Testis (tissue), 3 donors: Measurements from ENCODE around the gene SEMA6A. TPM values are rescaled to one million over a fixed set of nuclear protein-coding genes. Genes with fewer than 3 reads are reported as not detected.

Source experiments
- DNase-seq: peaks from one replicate; pipeline ENCODE4 v3.0.0-alpha.2; 2019
- H3K27ac ChIP-seq, 2 donors: fragments of 200-600 bp; sonication (generic); one replicate each; pipeline ENCODE4 v1.5.1; 2019
- H3K27me3 ChIP-seq: fragments of 200-600 bp; sonication (generic); one replicate; pipeline ENCODE4 v1.5.1; 2019
- H3K36me3 ChIP-seq: fragments of 200-600 bp; sonication (generic); one replicate; pipeline ENCODE4 v1.5.1; 2017; ENCODE audit warnings: low read depth; ENCODE audit errors: missing control alignments
- H3K4me1 ChIP-seq: fragments of 200-600 bp; sonication (generic); one replicate; pipeline ENCODE4 v1.5.1; 2019
- H3K4me3 ChIP-seq, 2 donors: fragments of 200-600 bp; sonication (generic); one replicate each; pipeline ENCODE4 v1.5.1; 2017 to 2019
- H3K9me3 ChIP-seq: fragments of 200-600 bp; sonication (generic); one replicate; pipeline ENCODE4 v1.5.1; 2017
- POLR2A ChIP-seq: fragments of 450-650 bp; IDR thresholded peaks from one replicate; pipeline ENCODE4 v1.6.1; 2017; ENCODE audit warnings: antibody characterized with exemption, mild to moderate bottlenecking, moderate library complexity
- WGBS, 2 donors: methylation state at CpG; one replicate each; pipeline ENCODE4 v1.1.5; 2018; 5-methylcytosine and 5-hydroxymethylcytosine counted together
- intact Hi-C: fragments of 100-400 bp; cut with DNase I; formaldehyde crosslinking; loops from one replicate; pipeline ENCODE4 v1.15.1; 2023; ENCODE audit warnings: low total_unique reads
- polyA plus RNA-seq: library from polyadenylated mRNA; stranded (reverse); fragments of 350-450 nt; fragmentation: Illumina TruSeq; extraction: RNeasy Lipid Tissue Mini Kit (QIAGEN cat#74804); gene quantifications from one replicate; pipeline ENCODE4 v1.2.3, GENCODE V29; 2014; ENCODE audit warnings: low read depth, low replicate concordance; ENCODE audit not compliant: insufficient read depth
- total RNA-seq, 2 donors: library from RNA; depleted of rRNA; stranded (reverse); fragments of >200 nt; gene quantifications; one replicate each; pipeline ENCODE4 v1.2.3, GENCODE V29; 2016
- TF ChIP-seq, protein P1 (sequence below), 3 experiments: fragments of 450-650 bp in 2 of 3; fragments of 200-600 bp in 1 of 3; sonication (generic) in 1 of 3; IDR thresholded peaks; one replicate each; pipeline ENCODE4 v1.5.1; 2016 to 2019; ENCODE audit warnings: antibody characterized with exemption in 3 of 3, mild to moderate bottlenecking in 2 of 3, moderate library complexity in 1 of 3

Gene SEMA6A
- total and polyA plus RNA-seq, 3 donors from 2014 or later, result 17.4 to 67.6 (median 52.0) TPM

DNA sequence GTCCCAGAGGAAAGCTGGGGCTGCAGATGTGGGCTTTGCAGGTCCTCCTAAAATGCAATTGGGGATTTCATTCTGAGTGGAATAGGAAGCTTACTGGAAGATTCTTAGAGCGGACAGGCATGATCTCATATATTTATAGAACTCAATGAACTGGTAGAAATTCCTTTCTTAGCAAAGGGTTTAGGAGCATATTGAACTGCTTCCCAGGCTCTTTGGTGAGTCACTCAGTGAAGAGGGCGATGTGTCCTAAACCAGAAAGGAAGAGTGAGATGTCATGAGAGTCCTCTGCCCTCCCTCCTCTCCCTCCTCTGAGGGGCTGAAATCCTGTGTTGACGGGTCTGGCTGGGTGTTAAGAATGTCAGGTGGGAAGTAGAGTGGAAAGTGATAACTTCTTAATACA lies 26.3 kb upstream of the SEMA6A start:
- Histone ChIP-seq H3K27me3 (no peaks in the 10 kb centered on the region), H3K4me3 (no peak overlapping the region), H3K36me3 (no peaks in the 10 kb centered on the region), H3K27ac (no peak overlapping the region), H3K4me1 (no peaks in the 10 kb centered on the region), H3K9me3 (no peaks in the 10 kb centered on the region)
- TF ChIP-seq, protein P1, sequence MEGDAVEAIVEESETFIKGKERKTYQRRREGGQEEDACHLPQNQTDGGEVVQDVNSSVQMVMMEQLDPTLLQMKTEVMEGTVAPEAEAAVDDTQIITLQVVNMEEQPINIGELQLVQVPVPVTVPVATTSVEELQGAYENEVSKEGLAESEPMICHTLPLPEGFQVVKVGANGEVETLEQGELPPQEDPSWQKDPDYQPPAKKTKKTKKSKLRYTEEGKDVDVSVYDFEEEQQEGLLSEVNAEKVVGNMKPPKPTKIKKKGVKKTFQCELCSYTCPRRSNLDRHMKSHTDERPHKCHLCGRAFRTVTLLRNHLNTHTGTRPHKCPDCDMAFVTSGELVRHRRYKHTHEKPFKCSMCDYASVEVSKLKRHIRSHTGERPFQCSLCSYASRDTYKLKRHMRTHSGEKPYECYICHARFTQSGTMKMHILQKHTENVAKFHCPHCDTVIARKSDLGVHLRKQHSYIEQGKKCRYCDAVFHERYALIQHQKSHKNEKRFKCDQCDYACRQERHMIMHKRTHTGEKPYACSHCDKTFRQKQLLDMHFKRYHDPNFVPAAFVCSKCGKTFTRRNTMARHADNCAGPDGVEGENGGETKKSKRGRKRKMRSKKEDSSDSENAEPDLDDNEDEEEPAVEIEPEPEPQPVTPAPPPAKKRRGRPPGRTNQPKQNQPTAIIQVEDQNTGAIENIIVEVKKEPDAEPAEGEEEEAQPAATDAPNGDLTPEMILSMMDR (IDR thresholded peaks at IDR 0.05), result no peak
- no peak for TF ChIP-seq POLR2A
- no peak for DNase-seq
- intact Hi-C loops, result no loop called here
- 56 to 65% methylated on average over 3 of the region's 3 CpGs for WGBS, 2 donors

DNA sequence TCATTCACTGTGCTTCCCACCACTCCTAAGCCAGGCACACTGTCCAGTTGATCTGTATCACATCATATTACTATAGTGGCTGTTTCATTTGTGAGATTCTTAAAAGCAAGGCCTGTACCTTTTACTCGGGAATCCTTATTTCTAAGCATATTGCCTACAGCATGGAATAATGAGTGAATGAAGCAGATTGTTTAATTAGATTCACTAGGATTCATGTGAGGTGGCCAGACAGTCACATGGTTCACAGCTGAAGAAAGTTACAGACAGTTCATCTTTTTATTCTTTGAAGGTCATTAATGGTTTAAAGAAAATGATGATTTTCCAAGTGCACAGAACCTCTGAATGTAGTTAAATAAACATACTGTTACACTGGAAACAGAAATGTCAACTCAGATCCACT lies 24.3 kb upstream of the SEMA6A start:
- Histone ChIP-seq H3K27ac (no peak overlapping the region), H3K36me3 (no peaks in the 10 kb centered on the region), H3K9me3 (no peaks in the 10 kb centered on the region), H3K4me1 (no peaks in the 10 kb centered on the region), H3K27me3 (no peaks in the 10 kb centered on the region), H3K4me3 (no peak overlapping the region)
- intact Hi-C loops, result no loop called here
- TF ChIP-seq, protein P1 (IDR thresholded peaks at IDR 0.05), result no peak
- TF ChIP-seq POLR2A, result no peak
- DNase-seq, result no peak
- WGBS, 2 donors, result 57 to 76% methylated on average over 1 of the region's 1 CpG

DNA sequence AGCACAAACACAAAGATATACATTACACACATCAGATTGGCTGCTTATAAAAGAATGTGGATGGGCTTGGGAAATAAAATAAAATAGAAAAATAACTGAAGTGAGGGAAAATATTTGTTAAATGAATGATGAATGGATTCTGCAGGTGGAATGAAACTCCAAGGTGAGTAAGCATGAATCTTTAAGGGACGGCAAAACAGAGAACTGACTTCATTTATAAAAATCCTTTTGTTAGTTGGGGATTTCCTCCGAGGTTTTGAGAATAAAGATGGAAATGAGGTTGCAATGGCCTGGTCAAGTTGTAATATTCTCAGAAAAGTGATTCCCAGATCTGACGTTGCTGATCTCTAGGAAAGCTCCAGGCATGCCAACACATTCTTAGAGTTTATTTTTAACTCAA lies 20.9 kb upstream of the SEMA6A start:
- H3K4me1 ChIP-seq, result no peaks in the 10 kb centered on the region
- H3K27ac ChIP-seq, result no peak overlapping the region
- TF ChIP-seq, protein P1 (IDR thresholded peaks at IDR 0.05), result no peak
- no peak for TF ChIP-seq POLR2A
- no peaks in the 10 kb centered on the region for H3K27me3 ChIP-seq
- no peak for DNase-seq
- H3K36me3 ChIP-seq, result no peaks in the 10 kb centered on the region
- H3K9me3 ChIP-seq, result no peaks in the 10 kb centered on the region
- intact Hi-C loops, result no loop called here
- H3K4me3 ChIP-seq, result no peak overlapping the region
- 56 to 78% methylated on average over 3 of the region's 3 CpGs for WGBS, 2 donors

DNA sequence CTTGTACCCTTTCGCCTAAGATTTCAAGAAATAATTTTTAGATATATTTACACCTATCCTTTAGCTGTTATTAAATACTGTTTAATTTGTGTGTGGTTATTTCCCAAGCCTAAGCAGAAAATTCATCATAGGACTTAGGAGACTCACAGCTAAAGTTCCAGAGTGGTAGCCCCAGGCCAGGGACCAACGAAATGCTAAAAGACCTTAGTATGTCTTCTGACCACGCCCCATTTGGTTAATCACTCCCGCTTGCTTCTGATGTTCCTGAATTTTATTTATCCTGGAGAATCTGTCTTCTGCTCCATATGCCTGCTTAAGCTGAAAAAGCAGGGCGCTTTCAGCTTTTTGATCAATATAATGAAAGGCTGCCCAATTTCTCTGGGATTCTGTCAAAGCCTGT lies 18.7 kb upstream of the SEMA6A start:
- TF ChIP-seq, protein P1 (IDR thresholded peaks at IDR 0.05), result no peak
- TF ChIP-seq POLR2A, result no peak
- intact Hi-C loops, result no loop called here
- no peak overlapping the region for H3K4me3 ChIP-seq
- no peaks in the 10 kb centered on the region for H3K36me3 ChIP-seq
- 93% methylated on average over 5 of the region's 5 CpGs for WGBS, 2 donors
- no peak overlapping the region for H3K27ac ChIP-seq
- no peaks in the 10 kb centered on the region for H3K27me3 ChIP-seq
- no peaks in the 10 kb centered on the region for H3K4me1 ChIP-seq
- no peaks in the 10 kb centered on the region for H3K9me3 ChIP-seq
- no peak for DNase-seq

DNA sequence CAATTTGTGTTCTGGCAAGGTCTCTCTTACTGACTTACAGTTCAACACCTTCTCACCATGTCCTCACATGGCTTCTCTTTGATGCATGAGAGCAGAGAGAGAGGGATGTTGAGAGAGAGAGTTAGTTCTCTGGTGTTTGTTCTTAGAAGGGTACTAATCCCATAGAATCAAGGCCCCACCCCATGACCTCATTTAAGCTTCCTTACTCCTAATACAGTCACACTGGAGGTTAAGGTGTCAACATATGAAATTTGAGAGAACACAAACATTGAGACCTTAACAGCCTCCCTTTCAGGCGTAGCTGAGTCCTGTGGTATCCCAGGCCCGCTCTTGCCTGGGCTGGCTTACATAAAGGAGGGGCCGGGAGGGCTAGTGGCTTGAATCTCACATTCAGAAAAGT lies 10.6 kb upstream of the SEMA6A start:
- no peak for DNase-seq
- H3K4me3 ChIP-seq, result no peak overlapping the region
- TF ChIP-seq, protein P1 (IDR thresholded peaks at IDR 0.05), result no peak
- no peak for TF ChIP-seq POLR2A
- H3K27me3 ChIP-seq, result no peaks in the 10 kb centered on the region
- H3K9me3 ChIP-seq, result no peaks in the 10 kb centered on the region
- H3K4me1 ChIP-seq, result no peaks in the 10 kb centered on the region
- 95 to 96% methylated on average over 3 of the region's 3 CpGs for WGBS, 2 donors
- H3K27ac ChIP-seq, result no peak overlapping the region
- intact Hi-C loops, result no loop called here
- no peaks in the 10 kb centered on the region for H3K36me3 ChIP-seq
